ENCODE data around the gene SPA17. TPM values are rescaled to one million over a fixed set of nuclear protein-coding genes. Genes with fewer than 3 reads are reported as not detected.

The SPA17 gene
- total RNA-seq, 1 donor from 2014 or later = 4.8 TPM

- H3K4me1 ChIP-seq = peaks cover 19% of the 10 kb centered on the region
- H3K9me3 ChIP-seq = no peaks in the 10 kb centered on the region
- ATAC-seq (peak; percentile 80), DNase-seq (peak; percentile 81)
- H3K27me3 ChIP-seq = peaks cover 28% of the 10 kb centered on the region
- peak overlapping the region; percentile 73 for H3K27ac ChIP-seq
- TF ChIP-seq CTCF (IDR thresholded peaks at IDR 0.05) = no peak
- no peaks in the 10 kb centered on the region for H3K36me3 ChIP-seq
- intact Hi-C loops (cut with DNase I) = no loop called here
- H3K4me3 ChIP-seq = peak overlapping the region; percentile 50
Measured at GRCh38 chr11:124717786-124718651, 44.3 kb downstream of the SPA17 start.

GRCh38 chr11:124718801-124719200, 45.1 kb downstream of the SPA17 start:
- no peak for DNase-seq
- Histone ChIP-seq H3K9me3 (no peaks in the 10 kb centered on the region), H3K36me3 (no peaks in the 10 kb centered on the region), H3K27ac (no peak overlapping the region), H3K4me1 (peaks cover 19% of the 10 kb centered on the region), H3K27me3 (peaks cover 28% of the 10 kb centered on the region), H3K4me3 (no peak overlapping the region)
- no peak for TF ChIP-seq CTCF (IDR thresholded peaks at IDR 0.05)
- no peak for ATAC-seq
- intact Hi-C loops (cut with DNase I) = no loop called here

GRCh38 chr11:124719534-124719933, 45.8 kb downstream of the SPA17 start:
- DNase-seq = no peak
- intact Hi-C loops (cut with DNase I) = no loop called here
- Histone ChIP-seq H3K9me3 (no peaks in the 10 kb centered on the region), H3K36me3 (no peaks in the 10 kb centered on the region), H3K4me3 (no peak overlapping the region), H3K27me3 (peaks cover 28% of the 10 kb centered on the region), H3K4me1 (peaks cover 19% of the 10 kb centered on the region), H3K27ac (no peak overlapping the region)
- TF ChIP-seq CTCF (IDR thresholded peaks at IDR 0.05) = no peak
- no peak for ATAC-seq

GRCh38 chr11:124722176-124722575, 48.5 kb downstream of the SPA17 start:
- intact Hi-C loops (cut with DNase I) = no loop called here
- DNase-seq (no peak), ATAC-seq (no peak)
- H3K27me3 ChIP-seq = peaks cover 25% of the 10 kb centered on the region
- H3K4me1 ChIP-seq = peaks cover 32% of the 10 kb centered on the region
- no peaks in the 10 kb centered on the region for H3K9me3 ChIP-seq
- no peak for TF ChIP-seq CTCF (IDR thresholded peaks at IDR 0.05)
- H3K4me3 ChIP-seq = no peak overlapping the region
- no peak overlapping the region for H3K27ac ChIP-seq
- no peaks in the 10 kb centered on the region for H3K36me3 ChIP-seq

- H3K4me3 ChIP-seq = peak overlapping the region; percentile 19
- peak; percentile 95 for ATAC-seq
Measured at GRCh38 chr11:124724979-124725718, 51.4 kb downstream of the SPA17 start.

More at GRCh38 chr11:124724979-124725718, 51.4 kb downstream of the SPA17 start:
- H3K27me3 ChIP-seq = peaks cover 4% of the 10 kb centered on the region
- peak overlapping the region; percentile 71 for H3K27ac ChIP-seq
- intact Hi-C loops (cut with DNase I) = no loop called here
- peak; percentile 88 for DNase-seq
- TF ChIP-seq CTCF (IDR thresholded peaks at IDR 0.05) = no peak
- no peaks in the 10 kb centered on the region for H3K9me3 ChIP-seq
- no peaks in the 10 kb centered on the region for H3K36me3 ChIP-seq
- peaks cover 13% of the 10 kb centered on the region for H3K4me1 ChIP-seq

Data from upper lobe of right lung (tissue), 1 donor.